ENCODE measurements around the gene SETSIP. TPM values are rescaled to one million over a fixed set of nuclear protein-coding genes. Genes with fewer than 3 reads are reported as not detected.

SETSIP gene, protein sequence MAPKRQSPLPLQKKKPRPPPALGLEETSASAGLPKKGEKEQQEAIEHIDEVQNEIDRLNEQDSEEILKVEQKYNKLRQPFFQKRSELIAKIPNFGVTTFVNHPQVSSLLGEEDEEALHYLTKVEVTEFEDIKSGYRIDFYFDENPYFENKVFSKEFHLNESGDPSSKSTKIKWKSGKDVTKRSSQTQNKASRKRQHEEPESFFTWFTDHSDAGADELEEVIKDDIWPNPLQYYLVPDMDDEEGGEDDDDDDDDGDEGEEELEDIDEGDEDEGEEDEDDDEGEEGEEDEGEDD
- total RNA-seq = not detected
- 0.25 TPM for total RNA-seq (2013)

DNA sequence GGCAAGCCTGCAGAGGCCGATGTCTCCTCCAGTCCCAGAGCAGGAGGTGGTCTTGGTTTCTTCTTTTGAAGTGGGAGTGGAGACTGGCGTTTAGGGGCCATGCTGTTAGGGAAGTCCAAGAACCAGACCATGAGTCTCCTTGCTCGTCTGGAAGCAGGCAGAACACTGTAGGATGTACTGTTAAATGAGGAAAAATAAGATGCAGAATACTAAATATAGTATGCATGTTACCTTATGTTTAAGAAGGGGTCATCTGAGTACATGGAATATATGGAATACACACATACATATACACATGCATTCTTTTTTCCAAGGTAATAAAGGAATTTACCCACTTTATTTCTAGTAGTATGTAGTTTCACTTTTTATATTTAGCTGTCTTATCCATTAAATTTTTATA is at the start of gene SETSIP:
TSS of gene SETSIP (minus strand) at position 101 of the 400 bp plus-strand sequence. CDS start at position 101, 0 bp downstream.
- H3K4me3 Mint-ChIP-seq = no peak within 1 kb of the TSS
- H3K27ac Mint-ChIP-seq = no peak within 1 kb of the TSS
- H3K4me1 Mint-ChIP-seq = peaks cover 7% of the 10 kb centered on the region in 2 donors
- 84% methylated on average over 3 of the region's 3 CpGs for WGBS (ENCODE audit: insufficient coverage)
- ATAC-seq (no peak), DNase-seq (no peak)
- no peak within 1 kb of the TSS for H3K27ac ChIP-seq (ENCODE audit: low read length)
- H3K36me3 ChIP-seq (ENCODE audit: control insufficient read depth, insufficient read depth, low read length) = no peaks in the 10 kb centered on the region
- H3K9me3 ChIP-seq (ENCODE audit: control insufficient read depth, insufficient read depth, low read length) = no peaks in the 10 kb centered on the region
- H3K27me3 ChIP-seq (ENCODE audit: control insufficient read depth, insufficient read depth, low read length) = no peaks in the 10 kb centered on the region
- H3K9me3 Mint-ChIP-seq = no peaks in the 10 kb centered on the region
- TF ChIP-seq, protein P1, sequence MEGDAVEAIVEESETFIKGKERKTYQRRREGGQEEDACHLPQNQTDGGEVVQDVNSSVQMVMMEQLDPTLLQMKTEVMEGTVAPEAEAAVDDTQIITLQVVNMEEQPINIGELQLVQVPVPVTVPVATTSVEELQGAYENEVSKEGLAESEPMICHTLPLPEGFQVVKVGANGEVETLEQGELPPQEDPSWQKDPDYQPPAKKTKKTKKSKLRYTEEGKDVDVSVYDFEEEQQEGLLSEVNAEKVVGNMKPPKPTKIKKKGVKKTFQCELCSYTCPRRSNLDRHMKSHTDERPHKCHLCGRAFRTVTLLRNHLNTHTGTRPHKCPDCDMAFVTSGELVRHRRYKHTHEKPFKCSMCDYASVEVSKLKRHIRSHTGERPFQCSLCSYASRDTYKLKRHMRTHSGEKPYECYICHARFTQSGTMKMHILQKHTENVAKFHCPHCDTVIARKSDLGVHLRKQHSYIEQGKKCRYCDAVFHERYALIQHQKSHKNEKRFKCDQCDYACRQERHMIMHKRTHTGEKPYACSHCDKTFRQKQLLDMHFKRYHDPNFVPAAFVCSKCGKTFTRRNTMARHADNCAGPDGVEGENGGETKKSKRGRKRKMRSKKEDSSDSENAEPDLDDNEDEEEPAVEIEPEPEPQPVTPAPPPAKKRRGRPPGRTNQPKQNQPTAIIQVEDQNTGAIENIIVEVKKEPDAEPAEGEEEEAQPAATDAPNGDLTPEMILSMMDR (IDR thresholded peaks at IDR 0.05) = no peak
- H3K4me3 ChIP-seq (ENCODE audit: low read length) = no peak within 1 kb of the TSS
- H3K4me1 ChIP-seq (ENCODE audit: control insufficient read depth, insufficient read depth, low read length) = peaks cover 5% of the 10 kb centered on the region
- intact Hi-C loops (cut with micrococcal nuclease) = no loop called here
- H3K36me3 Mint-ChIP-seq = no peaks in the 10 kb centered on the region
- peaks cover 0 to 3% of the 10 kb centered on the region in 2 donors for H3K27me3 Mint-ChIP-seq (ENCODE audit: low read depth in 2 of 2)

DNA sequence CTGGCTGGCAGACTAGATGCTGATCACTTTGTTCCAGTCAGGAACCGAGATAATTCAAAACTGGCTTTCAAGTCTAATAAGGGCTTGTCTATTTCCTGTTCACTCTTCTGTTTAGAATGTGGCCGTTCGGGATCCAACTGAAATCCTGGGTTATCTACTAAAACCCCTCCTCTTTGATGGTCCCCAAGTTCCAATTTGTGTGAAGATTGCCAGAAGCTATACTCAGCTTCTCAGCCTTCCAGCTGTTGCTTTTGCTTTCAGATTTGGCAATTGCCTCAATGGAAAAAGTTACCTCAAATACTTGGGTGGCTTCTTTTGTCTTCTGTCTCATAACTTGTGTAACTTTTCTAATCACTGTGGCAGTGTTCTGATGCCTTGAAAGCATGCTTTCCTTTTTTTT is 48.7 kb upstream of the SETSIP start:
- Mint-ChIP-seq H3K4me1 (peaks cover 0 to 5% of the 10 kb centered on the region in 2 donors), H3K36me3 (no peaks in the 10 kb centered on the region), H3K9me3 (no peaks in the 10 kb centered on the region), H3K27ac (no peak overlapping the region), H3K27me3 (ENCODE audit: low read depth in 2 of 2) (no peaks in the 10 kb centered on the region), H3K4me3 (peak overlapping the region; percentile 21)
- Histone ChIP-seq H3K9me3 (ENCODE audit: control insufficient read depth, insufficient read depth, low read length) (no peaks in the 10 kb centered on the region), H3K4me3 (ENCODE audit: low read length) (no peak overlapping the region), H3K27ac (ENCODE audit: low read length) (no peak overlapping the region), H3K27me3 (ENCODE audit: control insufficient read depth, insufficient read depth, low read length) (no peaks in the 10 kb centered on the region), H3K4me1 (ENCODE audit: control insufficient read depth, insufficient read depth, low read length) (no peaks in the 10 kb centered on the region), H3K36me3 (ENCODE audit: control insufficient read depth, insufficient read depth, low read length) (no peaks in the 10 kb centered on the region)
- WGBS (ENCODE audit: insufficient coverage) = 34% methylated on average over 3 of the region's 3 CpGs
- no peak for DNase-seq
- TF ChIP-seq, protein P1 (IDR thresholded peaks at IDR 0.05) = no peak
- no peak for ATAC-seq
- intact Hi-C loops (cut with micrococcal nuclease) = no loop called here

DNA sequence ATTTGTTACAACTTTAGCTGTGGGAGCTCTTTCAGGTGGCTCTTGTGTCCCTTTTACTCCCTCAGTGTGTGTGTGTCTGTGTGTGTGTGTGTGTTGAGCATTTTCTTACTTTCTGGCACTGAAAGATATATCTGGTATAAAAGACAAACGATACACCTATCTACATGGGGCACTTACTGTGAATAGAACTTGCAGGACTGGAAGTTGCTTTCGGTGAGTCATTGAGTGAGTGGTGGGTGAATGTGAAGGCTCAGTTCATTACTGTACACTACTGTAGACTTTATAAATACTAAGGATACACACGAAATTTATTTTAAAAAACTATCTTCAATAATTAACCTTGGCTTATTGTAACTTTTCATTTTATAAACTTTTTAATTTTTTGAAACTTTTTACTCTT is 43.6 kb upstream of the SETSIP start:
- H3K27ac ChIP-seq (ENCODE audit: low read length) = no peak overlapping the region
- Mint-ChIP-seq H3K36me3 (no peaks in the 10 kb centered on the region), H3K4me1 (peaks cover 6 to 7% of the 10 kb centered on the region in 2 donors), H3K9me3 (no peaks in the 10 kb centered on the region), H3K4me3 (no peak overlapping the region), H3K27me3 (ENCODE audit: low read depth in 2 of 2) (no peaks in the 10 kb centered on the region), H3K27ac (no peak overlapping the region)
- intact Hi-C loops (cut with micrococcal nuclease) = no loop called here
- TF ChIP-seq, protein P1 (IDR thresholded peaks at IDR 0.05) = no peak
- DNase-seq (no peak), ATAC-seq (no peak)
- no peaks in the 10 kb centered on the region for H3K9me3 ChIP-seq (ENCODE audit: control insufficient read depth, insufficient read depth, low read length)
- no peaks in the 10 kb centered on the region for H3K4me1 ChIP-seq (ENCODE audit: control insufficient read depth, insufficient read depth, low read length)
- no CpG with 5 or more reads among the region's 3 CpGs for WGBS (ENCODE audit: insufficient coverage)
- H3K27me3 ChIP-seq (ENCODE audit: control insufficient read depth, insufficient read depth, low read length) = no peaks in the 10 kb centered on the region
- H3K4me3 ChIP-seq (ENCODE audit: low read length) = no peak overlapping the region
- no peaks in the 10 kb centered on the region for H3K36me3 ChIP-seq (ENCODE audit: control insufficient read depth, insufficient read depth, low read length)

DNA sequence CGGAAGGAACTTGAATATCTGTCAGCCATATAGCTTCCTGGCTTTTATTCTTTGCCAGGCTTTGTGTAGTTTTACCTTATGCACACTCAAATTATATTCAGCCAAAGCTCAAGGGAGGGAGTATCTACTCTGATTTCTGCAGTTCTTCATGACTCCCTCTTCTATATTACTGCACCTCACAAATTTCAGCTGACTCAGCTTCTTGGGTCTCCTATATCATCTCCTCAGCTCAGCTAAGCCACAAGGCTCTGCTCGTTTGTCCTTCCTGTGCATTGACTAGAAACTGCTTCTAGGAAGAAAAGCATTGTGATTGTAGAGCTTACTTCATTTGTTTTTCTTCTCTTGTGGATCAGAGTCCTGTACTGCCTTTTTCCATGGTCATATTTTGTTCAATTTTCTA is 42.3 kb upstream of the SETSIP start:
- 33% methylated on average over 2 of the region's 2 CpGs for WGBS (ENCODE audit: insufficient coverage)
- H3K9me3 ChIP-seq (ENCODE audit: control insufficient read depth, insufficient read depth, low read length) = no peaks in the 10 kb centered on the region
- H3K36me3 Mint-ChIP-seq = no peaks in the 10 kb centered on the region
- intact Hi-C loops (cut with micrococcal nuclease) = no loop called here
- peaks cover 6 to 7% of the 10 kb centered on the region in 2 donors for H3K4me1 Mint-ChIP-seq
- H3K27me3 Mint-ChIP-seq (ENCODE audit: low read depth in 2 of 2) = no peaks in the 10 kb centered on the region
- H3K27me3 ChIP-seq (ENCODE audit: control insufficient read depth, insufficient read depth, low read length) = no peaks in the 10 kb centered on the region
- no peak overlapping the region for H3K4me3 Mint-ChIP-seq
- H3K36me3 ChIP-seq (ENCODE audit: control insufficient read depth, insufficient read depth, low read length) = no peaks in the 10 kb centered on the region
- DNase-seq (peak in 1 of 2 donors; percentile 6), ATAC-seq (no peak)
- no peak overlapping the region for H3K4me3 ChIP-seq (ENCODE audit: low read length)
- no peaks in the 10 kb centered on the region for H3K9me3 Mint-ChIP-seq
- no peak overlapping the region for H3K27ac Mint-ChIP-seq
- no peaks in the 10 kb centered on the region for H3K4me1 ChIP-seq (ENCODE audit: control insufficient read depth, insufficient read depth, low read length)
- H3K27ac ChIP-seq (ENCODE audit: low read length) = no peak overlapping the region
- TF ChIP-seq, protein P1 (IDR thresholded peaks at IDR 0.05) = no peak
